Kidney (tissue), 14 donors: Measurements from ENCODE around the gene MSI2. TPM values are rescaled to one million over a fixed set of nuclear protein-coding genes. Genes with fewer than 3 reads are reported as not detected.

Source experiments
- DNase-seq, 5 donors: peaks; one replicate each; pipeline ENCODE4 v3.0.0-alpha.2; 2013 to 2020
- FAIRE-seq: peaks from 2 replicates; lab custom pipeline; 2012; peaks lifted over from hg19 to GRCh38; lab: Jason Lieb, UNC
- H3K27ac ChIP-seq, 2 donors: one replicate each; pipeline ENCODE4 v1.7.0; 2013; ENCODE audit warnings: low read depth in 2 of 2, low read length in 2 of 2, inconsistent platforms in 1 of 2
- H3K27me3 ChIP-seq: one replicate; pipeline ENCODE4 v1.7.1; 2013; ENCODE audit warnings: low read length, inconsistent platforms; ENCODE audit not compliant: control insufficient read depth, insufficient read depth
- H3K36me3 ChIP-seq, 3 donors: one replicate each; pipeline versions ENCODE4 v1.7.0 to v1.7.1; 2013; ENCODE audit warnings: low read length in 3 of 3, control low read depth in 1 of 3, inconsistent platforms in 1 of 3; ENCODE audit not compliant: insufficient read depth in 3 of 3, control insufficient read depth in 2 of 3
- H3K4me1 ChIP-seq, 3 donors: one replicate each; pipeline versions ENCODE4 v1.7.0 to v1.7.1; 2013; ENCODE audit warnings: low read length in 3 of 3, inconsistent platforms in 1 of 3, low read depth in 1 of 3; ENCODE audit not compliant: control insufficient read depth in 2 of 3, insufficient read depth in 2 of 3
- H3K4me3 ChIP-seq, 3 donors: one replicate each; pipeline versions ENCODE4 v1.7.0 to v1.8.1; 2013; ENCODE audit warnings: low read length in 3 of 3, control low read depth in 1 of 3, inconsistent platforms in 1 of 3
- H3K9ac ChIP-seq, 3 donors: one replicate each; pipeline versions ENCODE4 v1.7.0 to v1.7.1; 2013; ENCODE audit warnings: low read length in 3 of 3, control low read depth in 1 of 3, inconsistent platforms in 1 of 3
- H3K9me3 ChIP-seq, 3 donors: one replicate each; pipeline versions ENCODE4 v1.7.0 to v1.7.1; 2013; ENCODE audit warnings: low read length in 3 of 3, control low read depth in 1 of 3, inconsistent platforms in 1 of 3; ENCODE audit not compliant: control insufficient read depth in 2 of 3, insufficient read depth in 1 of 3
- intact Hi-C: fragments of 100-400 bp; cut with DNase I; formaldehyde crosslinking; loops from one replicate; pipeline ENCODE4 v1.11.1; 2022
- polyA plus RNA-seq: library from polyadenylated mRNA; stranded (reverse); fragments of 350-450 nt; fragmentation: Illumina TruSeq; extraction: RNeasy Lipid Tissue Mini Kit (QIAGEN cat#74804); gene quantifications from one replicate; pipeline ENCODE4 v1.2.3, GENCODE V29; 2014; ENCODE audit warnings: low read depth, low replicate concordance; ENCODE audit not compliant: insufficient read depth
- total RNA-seq: library from RNA; stranded (reverse); fragmentation: NEBNext Ultra II Directional; extraction: Animal tissue kit (Norgen Biotek cat#: 25700); gene quantifications from one replicate; pipeline ENCODE4 v1.2.1, GENCODE V29; 2021
- TF ChIP-seq, protein P1 (sequence below): IDR thresholded peaks from 3 replicates; pipeline ENCODE4 v1.5.1; 2012; ENCODE audit warnings: mild to moderate bottlenecking, moderate library complexity, borderline replicate concordance; ENCODE audit not compliant: insufficient read depth; ENCODE audit errors: extremely low read depth
- donor health status: control.
- donor health status: control.
- donor health status: control.
- donor health status: control.
- donor health status: control.
- donor health status: DM: yes; HTN: yes; CAD: no.
- donor health status: Normal renal cell carcinoma (clear cell type).

Gene MSI2
- total and polyA plus RNA-seq, 2 donors from 2014 or later, result 69.2 to 151 TPM

DNA sequence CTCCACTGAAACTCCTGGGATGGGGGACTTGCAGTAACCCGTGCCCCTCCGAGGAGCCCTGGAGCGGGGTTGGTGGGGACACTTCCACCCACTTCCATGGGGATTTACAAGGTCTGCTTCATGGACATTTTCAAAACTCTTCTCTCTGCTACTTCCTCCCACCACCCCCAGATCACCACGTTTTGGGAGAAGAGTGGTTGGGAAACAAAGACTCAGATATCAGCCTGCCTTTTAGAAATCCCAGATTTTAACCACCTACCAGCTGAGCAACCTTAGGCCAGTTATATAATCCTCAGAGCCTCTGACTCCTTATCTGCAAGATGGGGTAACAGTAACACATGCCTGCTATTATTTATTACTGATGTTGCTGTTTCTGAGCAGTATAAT is 304.0 kb downstream of the MSI2 start:
- Histone ChIP-seq H3K4me1 (peaks cover 7 to 26% (median 16%) of the 10 kb centered on the region in 3 donors), H3K9me3 (no peaks in the 10 kb centered on the region), H3K27ac (no peak overlapping the region), H3K9ac (no peak overlapping the region), H3K36me3 (no peaks in the 10 kb centered on the region), H3K4me3 (no peak overlapping the region), H3K27me3 (no peaks in the 10 kb centered on the region)
- no peak for FAIRE-seq
- intact Hi-C loops, result no loop called here
- TF ChIP-seq, protein P1, sequence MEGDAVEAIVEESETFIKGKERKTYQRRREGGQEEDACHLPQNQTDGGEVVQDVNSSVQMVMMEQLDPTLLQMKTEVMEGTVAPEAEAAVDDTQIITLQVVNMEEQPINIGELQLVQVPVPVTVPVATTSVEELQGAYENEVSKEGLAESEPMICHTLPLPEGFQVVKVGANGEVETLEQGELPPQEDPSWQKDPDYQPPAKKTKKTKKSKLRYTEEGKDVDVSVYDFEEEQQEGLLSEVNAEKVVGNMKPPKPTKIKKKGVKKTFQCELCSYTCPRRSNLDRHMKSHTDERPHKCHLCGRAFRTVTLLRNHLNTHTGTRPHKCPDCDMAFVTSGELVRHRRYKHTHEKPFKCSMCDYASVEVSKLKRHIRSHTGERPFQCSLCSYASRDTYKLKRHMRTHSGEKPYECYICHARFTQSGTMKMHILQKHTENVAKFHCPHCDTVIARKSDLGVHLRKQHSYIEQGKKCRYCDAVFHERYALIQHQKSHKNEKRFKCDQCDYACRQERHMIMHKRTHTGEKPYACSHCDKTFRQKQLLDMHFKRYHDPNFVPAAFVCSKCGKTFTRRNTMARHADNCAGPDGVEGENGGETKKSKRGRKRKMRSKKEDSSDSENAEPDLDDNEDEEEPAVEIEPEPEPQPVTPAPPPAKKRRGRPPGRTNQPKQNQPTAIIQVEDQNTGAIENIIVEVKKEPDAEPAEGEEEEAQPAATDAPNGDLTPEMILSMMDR, result no peak
- DNase-seq, result no peak

DNA sequence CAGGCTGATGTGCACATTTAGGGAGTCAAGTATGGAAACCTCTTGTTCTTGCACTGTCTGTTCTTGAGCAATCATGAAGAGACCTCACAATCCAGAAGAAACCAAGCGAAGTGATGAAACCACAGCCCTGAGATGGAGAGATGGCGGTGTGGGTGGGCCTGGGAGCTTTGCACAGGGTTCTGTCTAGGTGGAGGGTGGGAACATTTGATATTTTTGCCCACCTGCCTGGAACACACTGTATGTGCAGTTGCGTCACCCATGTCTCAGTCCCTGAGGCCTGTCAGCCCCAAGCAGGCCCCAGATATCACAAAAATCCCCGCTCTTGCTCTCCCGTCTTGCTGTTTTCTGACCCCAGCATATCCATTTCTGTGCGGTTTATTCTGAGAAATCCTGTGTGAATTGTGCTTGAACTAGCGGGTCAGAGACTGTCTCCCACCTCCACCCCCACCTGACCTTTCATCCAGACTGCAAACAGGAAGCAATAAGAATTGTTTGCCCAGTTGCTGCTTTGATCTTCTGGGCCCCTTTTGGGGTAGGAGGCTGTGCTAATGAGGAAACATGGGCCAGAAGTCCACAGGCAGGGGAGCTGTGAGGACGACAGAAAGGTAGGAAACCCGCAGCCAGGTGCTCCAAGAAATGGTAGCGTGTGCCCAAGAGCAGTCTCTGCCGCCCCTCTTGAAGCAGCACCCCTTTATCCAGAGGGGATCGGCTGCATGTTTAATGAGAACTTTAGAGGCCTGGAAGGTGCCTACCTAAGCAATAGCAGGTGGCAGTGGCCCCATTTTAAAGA is 304.9 kb downstream of the MSI2 start:
- H3K9ac ChIP-seq, result no peak overlapping the region
- TF ChIP-seq, protein P1, result no peak
- peak in 1 of 5 donors; percentile 48 for DNase-seq
- no peak overlapping the region for H3K4me3 ChIP-seq
- H3K27ac ChIP-seq, result no peak overlapping the region
- H3K27me3 ChIP-seq, result no peaks in the 10 kb centered on the region
- no peaks in the 10 kb centered on the region for H3K9me3 ChIP-seq
- intact Hi-C loops, result no loop called here
- H3K36me3 ChIP-seq, result no peaks in the 10 kb centered on the region
- FAIRE-seq, result no peak
- H3K4me1 ChIP-seq, result peaks cover 7 to 27% (median 16%) of the 10 kb centered on the region in 3 donors

DNA sequence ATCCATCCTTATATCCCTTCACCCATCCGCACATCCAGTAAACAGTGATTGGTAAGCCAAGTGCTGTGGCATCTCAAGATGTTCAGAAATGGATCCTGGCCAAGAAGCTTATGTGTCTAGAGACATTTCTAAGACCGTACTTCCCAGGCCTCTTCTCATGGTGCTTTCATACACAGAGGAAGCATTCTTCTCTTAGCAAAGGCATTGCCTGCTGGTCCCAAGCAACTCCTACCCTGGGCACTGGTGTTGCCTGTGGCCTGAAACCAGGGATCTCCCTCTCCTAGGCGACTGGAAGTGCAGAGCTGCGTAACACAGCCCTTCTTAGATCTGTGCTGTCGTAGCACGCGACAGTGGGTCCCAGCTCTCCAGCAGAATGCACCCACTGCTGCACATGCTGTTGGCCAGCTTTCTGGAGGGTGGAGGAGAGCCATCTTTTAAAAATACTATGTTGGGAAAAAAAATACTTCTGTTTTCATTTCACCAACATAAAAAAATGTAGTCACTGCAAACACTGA is 305.9 kb downstream of the MSI2 start:
- no peak for DNase-seq

More for the DNA sequence above, 305.9 kb downstream of the MSI2 start:
- intact Hi-C loops, result no loop called here
- Histone ChIP-seq H3K9ac (peak overlapping the region in 1 of 3 donors; percentile 37), H3K27me3 (no peaks in the 10 kb centered on the region), H3K36me3 (no peaks in the 10 kb centered on the region), H3K4me1 (peaks cover 4 to 27% (median 13%) of the 10 kb centered on the region in 3 donors), H3K9me3 (no peaks in the 10 kb centered on the region), H3K27ac (no peak overlapping the region), H3K4me3 (no peak overlapping the region)
- TF ChIP-seq, protein P1, result no peak
- no peak for FAIRE-seq
